Measurements from ENCODE around the gene BOD1. TPM values are rescaled to one million over a fixed set of nuclear protein-coding genes. Genes with fewer than 3 reads are reported as not detected.
A peak's percentile ranks its signal among the peaks of the same experiment; 100 is the strongest.

Gene BOD1
- total RNA-seq (ENCODE audit: low replicate concordance), result 63.7 and 68.9 TPM in 2 replicates

- H3K4me3 ChIP-seq (ENCODE audit: low read depth, low read length), result peak within 1 kb of the TSS; percentile 73
- peak; percentile 98 for DNase-seq (ENCODE audit: low read depth)
- TF ChIP-seq CTCF (IDR thresholded peaks at IDR 0.05; ENCODE audit: insufficient read depth, low read length), result no peak
Observed at GRCh38 chr5:173616577-173617118, at the start of gene BOD1. TSS of gene BOD1 (minus strand) at chr5:173616650. CDS start at chr5:173616436, 214 bp downstream.

- no peak for TF ChIP-seq CTCF (IDR thresholded peaks at IDR 0.05; ENCODE audit: insufficient read depth, low read length)
- no peak overlapping the region for H3K4me3 ChIP-seq (ENCODE audit: low read depth, low read length)
- DNase-seq (ENCODE audit: low read depth), result no peak
Observed at GRCh38 chr5:173665326-173665725, 48.9 kb upstream of the BOD1 start.

GRCh38 chr5:173664154-173664526 is 47.7 kb upstream of the BOD1 start:
- TF ChIP-seq CTCF (IDR thresholded peaks at IDR 0.05; ENCODE audit: insufficient read depth, low read length), result no peak
- DNase-seq (ENCODE audit: low read depth), result no peak
- no peak overlapping the region for H3K4me3 ChIP-seq (ENCODE audit: low read depth, low read length)

- no peak for DNase-seq (ENCODE audit: low read depth)
- H3K4me3 ChIP-seq (ENCODE audit: low read depth, low read length), result no peak overlapping the region
- no peak for TF ChIP-seq CTCF (IDR thresholded peaks at IDR 0.05; ENCODE audit: insufficient read depth, low read length)
Observed at GRCh38 chr5:173663352-173664153, 47.1 kb upstream of the BOD1 start.

- no peak for DNase-seq (ENCODE audit: low read depth)
- no peak overlapping the region for H3K4me3 ChIP-seq (ENCODE audit: low read depth, low read length)
- TF ChIP-seq CTCF (IDR thresholded peaks at IDR 0.05; ENCODE audit: insufficient read depth, low read length), result no peak
Observed at GRCh38 chr5:173662581-173663351, 46.3 kb upstream of the BOD1 start.

GRCh38 chr5:173660481-173661280 is 44.2 kb upstream of the BOD1 start:
- TF ChIP-seq CTCF (IDR thresholded peaks at IDR 0.05; ENCODE audit: insufficient read depth, low read length), result no peak
- DNase-seq (ENCODE audit: low read depth), result no peak
- no peak overlapping the region for H3K4me3 ChIP-seq (ENCODE audit: low read depth, low read length)

All from fibroblast of the aortic adventitia (primary cell).